SK-N-SH treated with all-trans-retinoic acid at 6 μM for 48 hours (cell line): ENCODE results near the gene CFTR.

Experiments
- ATAC-seq: fragments of 200-7000 bp; cut with Tn5 transposase; 3 replicates; pipeline ENCODE4 v1.9.1; 2020; ENCODE audit warnings: mild to moderate bottlenecking, moderate library complexity
- ARNTL ChIP-seq: fragments of 450-650 bp; formaldehyde crosslinking; IDR thresholded peaks from 2 replicates; pipeline ENCODE4 v1.5.0; 2020; ENCODE audit warnings: low read depth, mild to moderate bottlenecking, moderate library complexity, borderline replicate concordance
- BACH2 ChIP-seq: fragments of 250-450 bp; sonication (Bioruptor Pico); IDR thresholded peaks from 2 replicates; pipeline ENCODE4 v1.9.0; 2021; ENCODE audit warnings: mild to moderate bottlenecking, borderline replicate concordance
- CREB5 ChIP-seq: fragments of 250-450 bp; sonication (Bioruptor Pico); IDR thresholded peaks from 2 replicates; pipeline ENCODE4 v1.5.1; 2020; ENCODE audit warnings: low read depth, mild to moderate bottlenecking, moderate library complexity
- CSRNP3 ChIP-seq: fragments of 250-450 bp; sonication (Bioruptor Pico); IDR thresholded peaks from 2 replicates; pipeline ENCODE4 v1.5.1; 2021; ENCODE audit warnings: mild to moderate bottlenecking, moderate library complexity
- ESRRG ChIP-seq: fragments of 250-450 bp; sonication (Bioruptor Pico); IDR thresholded peaks from 2 replicates; pipeline ENCODE4 v1.6.1; 2021; ENCODE audit warnings: mild to moderate bottlenecking
- GLIS3 ChIP-seq: fragments of 250-450 bp; sonication (Bioruptor Pico); IDR thresholded peaks from 2 replicates; pipeline ENCODE4 v1.5.0; 2020; ENCODE audit warnings: mild to moderate bottlenecking, moderate library complexity
- OSR1 ChIP-seq: fragments of 250-450 bp; sonication (Bioruptor Pico); IDR thresholded peaks from 2 replicates; pipeline ENCODE4 v1.8.0; 2022; ENCODE audit warnings: moderate library complexity, mild to moderate bottlenecking, inconsistent platforms
- PATZ1 ChIP-seq: fragments of 250-450 bp; sonication (Bioruptor Pico); IDR thresholded peaks from 2 replicates; pipeline ENCODE4 v1.8.0; 2020; ENCODE audit warnings: mild to moderate bottlenecking, moderate library complexity, borderline replicate concordance
- POU6F1 ChIP-seq: fragments of 250-450 bp; sonication (Bioruptor Pico); IDR thresholded peaks from 2 replicates; pipeline ENCODE4 v1.8.0; 2021; ENCODE audit warnings: low read depth, mild to moderate bottlenecking, moderate library complexity, borderline replicate concordance
- PPARA ChIP-seq: fragments of 250-450 bp; sonication (Bioruptor Pico); IDR thresholded peaks from 2 replicates; pipeline ENCODE4 v1.5.0; 2020; ENCODE audit warnings: mild to moderate bottlenecking, borderline replicate concordance
- SNAI2 ChIP-seq: fragments of 250-450 bp; sonication (Bioruptor Pico); IDR thresholded peaks from 2 replicates; pipeline ENCODE4 v1.5.0; 2020; ENCODE audit warnings: mild to moderate bottlenecking, moderate library complexity
- TCF4 ChIP-seq: fragments of 250-450 bp; sonication (Bioruptor Pico); IDR thresholded peaks from 2 replicates; pipeline ENCODE4 v1.8.0; 2021; ENCODE audit warnings: mild to moderate bottlenecking, moderate library complexity, borderline replicate concordance
- TOX ChIP-seq: fragments of 250-450 bp; sonication (Bioruptor Pico); IDR thresholded peaks from 2 replicates; pipeline ENCODE4 v1.8.0; 2021; ENCODE audit warnings: mild to moderate bottlenecking, moderate library complexity, borderline replicate concordance
- TSHZ2 ChIP-seq: fragments of 250-450 bp; sonication (Bioruptor Pico); IDR thresholded peaks from 2 replicates; pipeline ENCODE4 v1.5.0; 2020; ENCODE audit warnings: mild to moderate bottlenecking, moderate library complexity
- ZC3H10 ChIP-seq: fragments of 250-450 bp; sonication (Bioruptor Pico); IDR thresholded peaks from 2 replicates; pipeline ENCODE4 v1.5.1; 2021; ENCODE audit warnings: mild to moderate bottlenecking, moderate library complexity
- ZFP3 ChIP-seq: fragments of 250-450 bp; sonication (Bioruptor Pico); IDR thresholded peaks from 2 replicates; pipeline ENCODE4 v1.5.0; 2020; ENCODE audit warnings: mild to moderate bottlenecking, moderate library complexity
- ZFP30 ChIP-seq: fragments of 450-650 bp; formaldehyde crosslinking; IDR thresholded peaks from 2 replicates; pipeline ENCODE4 v1.5.0; 2022; ENCODE audit warnings: mild to moderate bottlenecking, moderate library complexity
- ZNF565 ChIP-seq: fragments of 450-650 bp; formaldehyde crosslinking; conservative IDR thresholded peaks from 2 replicates; pipeline ENCODE4 v1.5.0; 2020; ENCODE audit warnings: low read depth, mild to moderate bottlenecking, moderate library complexity
- ZNF70 ChIP-seq: fragments of 450-650 bp; formaldehyde crosslinking; IDR thresholded peaks from 2 replicates; pipeline ENCODE4 v1.5.0; 2020; ENCODE audit warnings: mild to moderate bottlenecking, moderate library complexity
- ZNF8 ChIP-seq: fragments of 450-650 bp; formaldehyde crosslinking; IDR thresholded peaks from 2 replicates; pipeline ENCODE4 v1.5.0; 2020; ENCODE audit warnings: mild to moderate bottlenecking, moderate library complexity

Gene CFTR

GRCh38 chr7:117472335-117472734 is 7.5 kb upstream of the CFTR start:
- ATAC-seq = no peak
- TF ChIP-seq BACH2 = no peak
- TF ChIP-seq ESRRG (CRISPR knock-in tag) = no peak
- TF ChIP-seq ZFP30 (CRISPR knock-in tag) = no peak
- no peak for TF ChIP-seq OSR1
- TF ChIP-seq SNAI2 (CRISPR knock-in tag) = no peak
- TF ChIP-seq PPARA (CRISPR knock-in tag) = no peak
- TF ChIP-seq ZNF565 (CRISPR knock-in tag) = no peak
- TF ChIP-seq TCF4 (CRISPR knock-in tag) = no peak
- TF ChIP-seq ZC3H10 (CRISPR knock-in tag) = no peak
- no peak for TF ChIP-seq GLIS3
- TF ChIP-seq TOX (CRISPR knock-in tag) = no peak

GRCh38 chr7:117476557-117477215 is 3.1 kb upstream of the CFTR start:
- ATAC-seq = no peak
- TF ChIP-seq BACH2 (no peak), GLIS3 (no peak), PATZ1 (no peak), ZFP30 (CRISPR knock-in tag) (no peak), TOX (CRISPR knock-in tag) (no peak), TSHZ2 (CRISPR knock-in tag) (no peak), OSR1 (no peak), TCF4 (CRISPR knock-in tag) (no peak), ZNF8 (CRISPR knock-in tag) (no peak), ARNTL (CRISPR knock-in tag) (no peak)
- TF ChIP-seq, all 23 proteins: peak for 0

GRCh38 chr7:117478836-117479224 is 995 bp upstream of the CFTR start:
- no peak for ATAC-seq
- no peak for TF ChIP-seq CSRNP3 (CRISPR knock-in tag)

- TF ChIP-seq OSR1 (no peak), BACH2 (no peak), ZNF70 (CRISPR knock-in tag) (no peak), ZFP30 (CRISPR knock-in tag) (no peak), CREB5 (CRISPR knock-in tag) (no peak), ESRRG (CRISPR knock-in tag) (no peak), POU6F1 (no peak), TOX (CRISPR knock-in tag) (no peak), ZC3H10 (CRISPR knock-in tag) (no peak), PPARA (CRISPR knock-in tag) (no peak), CSRNP3 (CRISPR knock-in tag) (no peak), ZNF8 (CRISPR knock-in tag) (no peak), SNAI2 (CRISPR knock-in tag) (no peak), ZFP3 (CRISPR knock-in tag) (no peak), ZNF565 (CRISPR knock-in tag) (no peak)
- ATAC-seq = no peak
These were observed 184 bp downstream of the CFTR start for GRCh38 chr7:117480055-117480362.
